OCI-LY7 (cell line): ENCODE measurements around the gene NGDN.

ENCODE experiments used
- EZH2phosphoT487 ChIP-seq: fragments of 200-600 bp; sonication (generic); IDR thresholded peaks from 2 replicates; pipeline ENCODE4 v1.6.1; 2018; ENCODE audit warnings: low read depth, borderline replicate concordance, mild to moderate bottlenecking, mixed run types, antibody characterized with exemption, low read length, moderate library complexity, mixed read lengths
- TF ChIP-seq, protein P1 (sequence below): fragments of 200-600 bp; sonication (generic); conservative IDR thresholded peaks from 2 replicates; pipeline ENCODE4 v1.5.1; 2014; ENCODE audit warnings: mild to moderate bottlenecking, antibody characterized with exemption, low read length, moderate library complexity, mixed read lengths

DNA sequence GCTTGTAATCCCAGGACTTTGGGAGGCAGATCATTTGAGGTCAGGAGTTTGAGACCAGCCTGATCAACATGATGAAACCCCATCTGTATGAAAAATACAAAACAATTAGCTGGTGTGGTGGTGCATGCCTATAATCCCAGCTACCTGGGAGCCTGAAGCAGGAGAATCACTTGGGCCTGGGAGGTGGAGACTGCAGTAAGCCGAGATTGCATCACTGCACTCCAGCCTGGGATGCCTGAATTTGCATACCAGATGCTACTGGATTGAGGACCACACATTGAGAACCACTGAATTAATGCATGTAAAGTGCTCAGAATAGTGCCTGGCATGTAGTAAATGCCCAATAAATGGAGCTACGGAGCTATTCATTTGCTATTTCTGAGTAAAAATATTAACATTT lies 19.1 kb upstream of the NGDN start:
- TF ChIP-seq, protein P1, sequence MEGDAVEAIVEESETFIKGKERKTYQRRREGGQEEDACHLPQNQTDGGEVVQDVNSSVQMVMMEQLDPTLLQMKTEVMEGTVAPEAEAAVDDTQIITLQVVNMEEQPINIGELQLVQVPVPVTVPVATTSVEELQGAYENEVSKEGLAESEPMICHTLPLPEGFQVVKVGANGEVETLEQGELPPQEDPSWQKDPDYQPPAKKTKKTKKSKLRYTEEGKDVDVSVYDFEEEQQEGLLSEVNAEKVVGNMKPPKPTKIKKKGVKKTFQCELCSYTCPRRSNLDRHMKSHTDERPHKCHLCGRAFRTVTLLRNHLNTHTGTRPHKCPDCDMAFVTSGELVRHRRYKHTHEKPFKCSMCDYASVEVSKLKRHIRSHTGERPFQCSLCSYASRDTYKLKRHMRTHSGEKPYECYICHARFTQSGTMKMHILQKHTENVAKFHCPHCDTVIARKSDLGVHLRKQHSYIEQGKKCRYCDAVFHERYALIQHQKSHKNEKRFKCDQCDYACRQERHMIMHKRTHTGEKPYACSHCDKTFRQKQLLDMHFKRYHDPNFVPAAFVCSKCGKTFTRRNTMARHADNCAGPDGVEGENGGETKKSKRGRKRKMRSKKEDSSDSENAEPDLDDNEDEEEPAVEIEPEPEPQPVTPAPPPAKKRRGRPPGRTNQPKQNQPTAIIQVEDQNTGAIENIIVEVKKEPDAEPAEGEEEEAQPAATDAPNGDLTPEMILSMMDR = no peak
- no peak for TF ChIP-seq EZH2phosphoT487
